SIG-M5 treated with dmso at 0.1 percent for 504 hours (cell line): ENCODE data around the gene SUPT4H1.

Experiments used
- DNase-seq: peaks from one replicate; lab custom pipeline; 2025; ENCODE audit not compliant: unreplicated experiment; lab: John Stamatoyannopoulos, UW

Gene SUPT4H1

GRCh38 chr17:58330997-58331814 is 20.8 kb downstream of the SUPT4H1 start:
- peak; percentile 81 for DNase-seq

- no peak for DNase-seq
Measured at GRCh38 chr17:58330538-58330996, 21.4 kb downstream of the SUPT4H1 start.

GRCh38 chr17:58329810-58330537 is 22.0 kb downstream of the SUPT4H1 start:
- DNase-seq = peak; percentile 99

GRCh38 chr17:58329035-58329809 is 22.8 kb downstream of the SUPT4H1 start:
- DNase-seq = peak; percentile 99

- peak; percentile 93 for DNase-seq
Measured at GRCh38 chr17:58328195-58329034, 23.6 kb downstream of the SUPT4H1 start, which contains the start of gene TSPOAP1. Gene TSPOAP1, minus strand, starts transcription at chr17:58328795. Its CDS starts 875 bp downstream, at chr17:58327920.

GRCh38 chr17:58327363-58328194 is 24.4 kb downstream of the SUPT4H1 start:
- DNase-seq = no peak

- no peak for DNase-seq
Measured at GRCh38 chr17:58326609-58327362, 25.2 kb downstream of the SUPT4H1 start.

GRCh38 chr17:58325976-58326468 is 26.0 kb downstream of the SUPT4H1 start:
- DNase-seq = no peak

GRCh38 chr17:58325289-58325726 is 26.7 kb downstream of the SUPT4H1 start:
- DNase-seq = no peak

- DNase-seq = no peak
Measured at GRCh38 chr17:58324409-58325288, 27.4 kb downstream of the SUPT4H1 start.

GRCh38 chr17:58324056-58324408 is 28.0 kb downstream of the SUPT4H1 start:
- DNase-seq = no peak

GRCh38 chr17:58323366-58324055 is 28.5 kb downstream of the SUPT4H1 start:
- no peak for DNase-seq

- DNase-seq = no peak
Measured at GRCh38 chr17:58322581-58323185, 29.3 kb downstream of the SUPT4H1 start.

- no peak for DNase-seq
Measured at GRCh38 chr17:58321571-58322525, 30.2 kb downstream of the SUPT4H1 start.

- no peak for DNase-seq
Measured at GRCh38 chr17:58320570-58321323, 31.3 kb downstream of the SUPT4H1 start.
